Activated naive CD8-positive, alpha-beta T cell treated with anti-CD3 and anti-CD28 coated beads, Interleukin-2, amount 10 ng/mL, durations not matched to agents 7 days and 5 days (primary cell): ENCODE data around the gene CIDEB. TPM values are rescaled to one million over a fixed set of nuclear protein-coding genes. Genes with fewer than 3 reads are reported as not detected.
"Not testable (repeated sequence)": the region's sequence is repeated elsewhere in the genome, so short reads cannot be mapped to it uniquely, and the experiment has no call there.

Source experiments
- ATAC-seq: fragments of 150-1000 bp; cut with Tn5 transposase; one replicate; pipeline ENCODE4 v1.10.0; 2021; ENCODE audit warnings: low read depth, moderate library complexity
- POLR2A ChIA-PET: fragments of 350-600 bp; sonication (Branson Sonifier 250); formaldehyde crosslinking; loops from one replicate; lab custom pipeline; 2021; ENCODE audit warnings: antibody characterized with exemption; lab: Charles Lee
- DNase-seq: peaks from one replicate; pipeline ENCODE4 v3.0.0; 2021
- H3K27ac Mint-ChIP-seq: one replicate; pipeline ENCODE4 v1.8.0; 2022; ENCODE audit warnings: mild to moderate bottlenecking, mixed read lengths
- H3K27me3 Mint-ChIP-seq: one replicate; pipeline ENCODE4 v1.8.0; 2022; ENCODE audit warnings: mild to moderate bottlenecking, moderate library complexity, mixed read lengths
- H3K36me3 Mint-ChIP-seq: one replicate; pipeline ENCODE4 v1.8.0; 2021; ENCODE audit warnings: mild to moderate bottlenecking, mixed read lengths
- H3K4me1 Mint-ChIP-seq: one replicate; pipeline ENCODE4 v1.8.0; 2021; ENCODE audit warnings: mixed read lengths
- H3K4me3 Mint-ChIP-seq: one replicate; pipeline ENCODE4 v1.8.0; 2022; ENCODE audit warnings: mild to moderate bottlenecking, moderate library complexity, mixed read lengths
- H3K9me3 Mint-ChIP-seq: one replicate; pipeline ENCODE4 v1.8.0; 2021; ENCODE audit warnings: mixed read lengths
- total RNA-seq, 2 experiments: library from RNA; stranded (reverse); gene quantifications; one replicate each; pipeline ENCODE4 v1.2.3, GENCODE V29; 2021

Gene CIDEB
- total RNA-seq, 2 experiments from 2014 or later, result 33.7 to 34.8 TPM

DNA sequence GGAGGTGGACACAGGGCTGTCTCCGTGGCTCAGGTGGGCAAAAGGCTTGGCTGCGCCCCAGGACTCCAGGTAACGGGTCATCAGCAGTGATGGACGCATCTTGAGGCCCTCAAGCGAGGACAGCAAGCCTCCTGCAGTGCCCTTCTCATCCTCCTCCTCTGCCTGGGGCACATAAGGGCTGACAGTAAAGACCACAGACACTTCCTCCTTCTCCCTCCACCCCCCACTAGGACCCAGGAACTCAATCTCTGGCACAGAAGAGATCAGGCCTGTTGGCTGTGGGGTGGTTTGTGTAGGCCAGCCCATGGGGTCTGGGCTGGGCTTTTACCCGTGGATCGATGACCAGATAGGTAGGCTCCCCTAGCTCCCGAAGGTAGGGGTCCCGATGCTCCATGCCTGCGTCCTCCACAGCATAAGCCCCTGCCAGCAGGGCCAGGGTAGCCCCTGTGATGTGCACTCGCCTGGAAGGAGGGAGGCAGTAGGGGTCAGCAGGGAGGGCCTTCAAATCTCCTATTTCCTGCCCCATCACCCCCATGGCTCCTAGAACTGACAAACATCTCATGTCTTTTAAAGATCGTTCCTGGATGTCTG lies 21.4 kb upstream of the CIDEB start:
- H3K36me3 Mint-ChIP-seq, result no peaks in the 10 kb centered on the region
- H3K4me3 Mint-ChIP-seq, result no peak overlapping the region
- H3K27ac Mint-ChIP-seq, result peak overlapping the region; percentile 50
- POLR2A ChIA-PET, result interaction anchor here (0.8 to 6.8 kb wide), 5 partner anchors 16 to 140 kb away, joined by 3 to 135 read pairs (median 4); partner anchors contain the start of genes CBLN3, IPO4, KHNYN and LTB4R
- no peaks in the 10 kb centered on the region for H3K9me3 Mint-ChIP-seq
- H3K4me1 Mint-ChIP-seq, result peaks cover 49% of the 10 kb centered on the region
- ATAC-seq, result peak; percentile 19
- peak; percentile 40 for DNase-seq
- peaks cover 22% of the 10 kb centered on the region for H3K27me3 Mint-ChIP-seq

DNA sequence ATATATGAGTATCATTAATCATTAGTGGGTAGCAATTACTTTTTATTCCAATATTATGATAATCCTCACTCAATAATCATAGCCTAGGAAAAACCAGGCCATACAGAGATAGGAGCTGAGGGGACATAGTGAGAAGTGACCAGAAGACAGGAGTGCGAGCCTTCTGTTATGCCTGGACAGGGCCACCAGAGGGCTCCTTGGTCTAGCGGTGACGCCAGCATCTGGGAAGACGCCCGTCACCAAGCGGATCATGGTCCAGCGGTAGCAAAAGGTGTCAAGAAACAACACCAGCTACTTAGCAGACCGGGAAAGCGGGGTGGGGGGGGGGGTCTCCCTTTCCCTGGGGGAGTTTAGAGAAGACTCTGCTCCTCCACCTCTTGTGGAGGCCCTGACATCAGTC lies 20.1 kb upstream of the CIDEB start:
- Mint-ChIP-seq H3K27me3 (peaks cover 11% of the 10 kb centered on the region), H3K4me1 (peaks cover 44% of the 10 kb centered on the region)
- H3K9me3 Mint-ChIP-seq, H3K4me3 Mint-ChIP-seq, ATAC-seq, H3K27ac Mint-ChIP-seq, H3K36me3 Mint-ChIP-seq: not testable (repeated sequence)
- POLR2A ChIA-PET, result interaction anchor here (1.0 to 1.5 kb wide), 2 partner anchors 85 to 102 kb away, joined by 5 to 10 read pairs; partner anchors contain the start of genes KHNYN and TINF2
- peak; percentile 39 for DNase-seq

DNA sequence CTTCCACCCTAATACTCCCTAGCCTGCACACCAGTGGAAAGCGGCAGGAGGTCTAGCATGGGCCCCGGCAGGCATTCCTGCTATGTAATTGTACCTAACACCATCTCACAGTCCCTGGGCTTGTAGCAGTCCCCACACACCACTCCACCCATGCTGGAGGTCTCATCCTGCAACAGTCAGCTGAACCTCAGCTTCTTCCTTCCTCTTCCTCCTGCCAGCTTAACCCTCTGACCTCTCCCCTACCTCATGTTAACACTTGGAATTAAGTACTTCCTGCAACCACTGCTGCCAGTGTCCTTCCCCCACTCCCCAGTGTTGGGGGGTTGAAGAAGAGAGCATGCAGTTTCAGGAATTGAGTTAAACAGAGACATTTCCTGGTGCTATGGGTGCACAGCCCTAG lies 19.5 kb upstream of the CIDEB start:
- peaks cover 41% of the 10 kb centered on the region for H3K4me1 Mint-ChIP-seq
- peak overlapping the region; percentile 65 for H3K4me3 Mint-ChIP-seq
- ATAC-seq, result no peak
- H3K27me3 Mint-ChIP-seq, result peaks cover 9% of the 10 kb centered on the region
- H3K9me3 Mint-ChIP-seq, result no peaks in the 10 kb centered on the region
- peak overlapping the region; percentile 86 for H3K27ac Mint-ChIP-seq
- peak; percentile 32 for DNase-seq
- H3K36me3 Mint-ChIP-seq, result no peaks in the 10 kb centered on the region
- POLR2A ChIA-PET, result interaction anchor here (0.6 to 1.5 kb wide), 5 partner anchors 12 to 685 kb away, joined by 3 to 10 read pairs (median 5); partner anchors contain the start of genes KHNYN, RIPK3 and TINF2

DNA sequence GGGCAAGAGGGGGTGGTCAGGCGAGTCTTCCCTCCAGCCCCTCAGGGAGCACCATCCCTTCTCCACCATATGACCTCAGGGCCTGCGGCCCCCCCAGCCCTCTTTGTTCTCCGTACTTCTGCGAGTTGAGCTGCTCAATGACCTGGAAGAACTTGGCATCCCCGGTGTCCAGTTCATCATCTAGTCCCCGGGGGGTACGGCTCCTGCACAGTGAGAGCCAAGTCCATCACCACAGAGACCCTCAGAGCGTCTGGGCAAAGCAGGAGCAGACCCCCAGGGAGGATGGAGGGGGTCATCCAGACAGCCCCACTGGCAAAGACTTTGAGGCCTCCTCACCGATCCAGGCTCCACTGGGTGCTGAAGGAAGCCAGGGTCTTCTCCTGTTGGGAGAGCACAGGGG lies 18.2 kb upstream of the CIDEB start:
- H3K27ac Mint-ChIP-seq, result no peak overlapping the region
- H3K4me1 Mint-ChIP-seq, result peaks cover 32% of the 10 kb centered on the region
- POLR2A ChIA-PET, result interaction anchor here (1.3 to 1.4 kb wide), 2 partner anchors 84 to 104 kb away, joined by 3 read pairs; partner anchors contain the start of genes CBLN3 and KHNYN

DNA sequence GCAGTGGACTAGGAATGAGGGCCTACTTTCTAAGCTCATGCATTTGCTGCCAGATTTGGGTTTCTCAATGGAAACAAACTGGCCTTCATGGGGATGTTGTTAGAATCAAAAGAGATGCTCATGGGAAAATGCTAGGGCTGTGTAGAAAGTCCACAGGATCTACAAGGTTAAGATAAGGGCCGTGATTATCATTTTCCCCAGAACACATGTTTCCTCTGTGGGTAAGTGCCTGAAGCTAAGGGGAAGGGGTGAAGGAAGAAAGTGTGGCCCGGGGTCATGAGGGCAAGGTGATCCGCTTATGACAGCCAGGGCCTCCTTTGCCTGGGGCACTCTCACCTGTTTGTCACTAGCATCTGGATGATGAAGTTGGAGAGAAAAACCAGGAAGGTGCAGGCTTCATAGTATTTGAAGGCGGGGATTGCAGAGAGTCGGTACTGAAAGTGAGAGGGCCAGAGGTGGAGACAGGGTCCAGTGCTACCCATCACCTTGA lies 17.3 kb upstream of the CIDEB start:
- POLR2A ChIA-PET, result interaction anchor here (1.2 to 1.4 kb wide), 3 partner anchors 83 to 112 kb away, joined by 3 read pairs; partner anchors contain the start of genes CBLN3 and KHNYN
- ATAC-seq (no peak), DNase-seq (no peak)
- peaks cover 29% of the 10 kb centered on the region for H3K4me1 Mint-ChIP-seq
- H3K27ac Mint-ChIP-seq, result no peak overlapping the region
- H3K27me3 Mint-ChIP-seq, result peaks cover 6% of the 10 kb centered on the region
- H3K9me3 Mint-ChIP-seq, result no peaks in the 10 kb centered on the region
- no peak overlapping the region for H3K4me3 Mint-ChIP-seq
- H3K36me3 Mint-ChIP-seq, result no peaks in the 10 kb centered on the region

More for the DNA sequence above, 18.2 kb upstream of the CIDEB start:
- H3K9me3 Mint-ChIP-seq, result no peaks in the 10 kb centered on the region
- no peak overlapping the region for H3K4me3 Mint-ChIP-seq
- H3K27me3 Mint-ChIP-seq, result peaks cover 5% of the 10 kb centered on the region
- DNase-seq, result no peak
- no peaks in the 10 kb centered on the region for H3K36me3 Mint-ChIP-seq
- no peak for ATAC-seq

DNA sequence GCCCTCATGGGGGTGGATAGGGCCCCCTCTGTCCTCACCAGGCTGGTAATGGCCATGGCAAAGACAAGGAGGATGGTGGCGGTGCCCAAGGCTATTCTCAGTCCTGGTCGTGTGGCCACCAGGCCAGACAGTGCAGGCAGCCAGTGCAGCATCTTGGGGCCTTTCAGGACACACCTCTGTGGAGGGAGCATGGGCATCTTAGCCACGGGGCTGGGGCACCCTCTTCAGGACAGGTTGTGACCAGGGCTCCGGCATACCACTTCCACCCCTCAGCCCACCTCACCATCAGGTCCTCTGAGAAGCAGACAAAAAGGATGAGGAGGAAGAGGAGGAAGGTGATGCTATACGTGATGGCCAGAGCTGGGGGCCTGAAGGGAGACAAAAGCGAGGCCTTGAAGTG lies 16.2 kb upstream of the CIDEB start:
- H3K9me3 Mint-ChIP-seq, result no peaks in the 10 kb centered on the region
- no peak for DNase-seq
- no peak for ATAC-seq
- H3K36me3 Mint-ChIP-seq, result no peaks in the 10 kb centered on the region
- H3K4me1 Mint-ChIP-seq, result peaks cover 19% of the 10 kb centered on the region
- no peak overlapping the region for H3K27ac Mint-ChIP-seq
- H3K4me3 Mint-ChIP-seq, result no peak overlapping the region
- peaks cover 13% of the 10 kb centered on the region for H3K27me3 Mint-ChIP-seq
- POLR2A ChIA-PET, result no interaction called here

DNA sequence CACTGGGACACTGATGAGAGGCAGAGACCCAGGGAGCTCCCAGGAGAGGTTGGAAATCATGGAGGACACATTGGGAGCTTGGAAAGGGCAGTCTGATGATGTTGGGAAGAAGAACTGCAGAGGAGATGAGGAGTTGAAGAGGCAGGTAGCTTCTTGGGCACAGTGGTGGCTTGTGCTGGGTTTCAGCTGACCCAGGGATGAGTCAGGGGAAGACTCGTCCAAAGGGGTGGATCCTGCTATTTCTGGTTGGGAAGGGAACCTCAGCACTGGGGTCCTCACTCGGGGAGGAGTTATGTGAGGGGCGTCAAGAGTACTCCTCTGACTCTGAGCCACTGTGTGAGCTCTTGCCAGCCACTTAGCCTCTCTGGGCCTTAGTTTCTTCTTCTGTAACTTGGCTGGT lies 15.6 kb upstream of the CIDEB start:
- Mint-ChIP-seq H3K4me3 (no peak overlapping the region), H3K36me3 (no peaks in the 10 kb centered on the region), H3K27ac (peak overlapping the region; percentile 22), H3K4me1 (peaks cover 14% of the 10 kb centered on the region), H3K27me3 (peaks cover 13% of the 10 kb centered on the region), H3K9me3 (no peaks in the 10 kb centered on the region)
- ATAC-seq (no peak), DNase-seq (no peak)
- POLR2A ChIA-PET, result interaction anchor here (1.6 kb wide), 1 partner anchor 77 kb away, joined by 4 read pairs; no protein-coding TSS in a partner anchor

DNA sequence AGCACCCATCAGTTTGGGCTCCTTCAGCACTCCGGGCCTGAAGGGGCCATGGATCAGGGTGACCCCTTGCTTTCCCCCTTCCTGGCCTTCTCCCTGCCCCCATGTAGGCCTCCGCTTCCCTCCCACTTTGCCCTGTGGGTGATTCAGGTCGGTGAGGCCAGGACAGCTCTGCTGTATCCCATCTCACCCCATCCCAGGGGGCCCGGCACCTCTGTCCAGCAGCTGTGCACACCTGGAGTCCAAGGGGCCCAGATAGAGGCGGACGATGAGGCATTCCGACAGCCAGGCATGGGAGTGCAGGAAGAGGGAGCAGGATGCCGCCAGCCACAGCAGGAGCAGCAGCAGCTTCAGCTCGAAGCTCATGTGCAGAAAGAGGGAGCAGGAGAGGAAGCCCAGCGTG lies 14.9 kb upstream of the CIDEB start:
- Mint-ChIP-seq H3K36me3 (no peaks in the 10 kb centered on the region), H3K27ac (no peak overlapping the region), H3K4me1 (peaks cover 14% of the 10 kb centered on the region), H3K9me3 (no peaks in the 10 kb centered on the region), H3K27me3 (peaks cover 13% of the 10 kb centered on the region), H3K4me3 (no peak overlapping the region)
- POLR2A ChIA-PET, result interaction anchor here (0.6 to 1.6 kb wide), 2 partner anchors 76 to 151 kb away, joined by 4 read pairs; no protein-coding TSS in a partner anchor
- DNase-seq (no peak), ATAC-seq (no peak)

DNA sequence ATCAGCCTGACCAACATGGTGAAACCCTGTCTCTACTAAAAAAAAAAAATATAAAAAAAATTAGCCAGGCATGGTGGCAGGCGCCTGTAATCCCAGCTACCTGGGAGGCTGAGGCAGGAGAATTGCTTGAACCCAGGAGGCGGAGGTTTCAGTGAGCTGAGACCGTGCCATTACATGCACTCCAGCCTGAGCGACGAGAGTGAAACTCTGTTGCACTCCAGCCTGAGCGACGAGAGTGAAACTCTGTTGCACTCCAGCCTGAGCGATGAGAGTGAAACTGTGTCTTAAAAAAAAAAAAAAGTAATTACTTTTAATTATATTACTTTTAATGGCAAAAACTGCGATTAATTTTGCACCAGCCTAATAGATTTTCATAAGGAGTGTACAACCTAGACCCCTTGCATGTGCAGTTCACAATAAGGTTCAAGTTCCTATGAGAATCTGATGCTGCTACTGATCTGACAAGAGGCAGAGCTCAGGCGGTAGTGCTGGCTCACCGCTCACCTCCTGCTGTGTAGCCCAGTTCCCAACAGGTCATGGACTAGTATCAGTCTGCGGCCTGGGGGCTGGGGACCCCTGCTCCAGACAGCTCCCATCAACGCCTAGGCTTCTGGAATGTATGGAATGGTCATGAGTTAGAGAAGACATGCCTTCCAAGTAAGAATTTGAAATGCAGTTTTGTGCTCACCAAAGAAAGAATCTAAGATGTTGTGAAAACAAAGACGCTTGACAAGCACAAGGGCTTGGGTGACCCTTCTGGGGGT lies 13.6 kb upstream of the CIDEB start:
- no peak for ATAC-seq
- Mint-ChIP-seq H3K4me1 (peaks cover 11% of the 10 kb centered on the region), H3K9me3 (no peaks in the 10 kb centered on the region), H3K27me3 (peaks cover 13% of the 10 kb centered on the region), H3K27ac (no peak overlapping the region), H3K36me3 (peaks cover 4% of the 10 kb centered on the region), H3K4me3 (no peak overlapping the region)
- POLR2A ChIA-PET, result interaction anchor here (1.6 kb wide), 1 partner anchor 75 kb away, joined by 4 read pairs; no protein-coding TSS in a partner anchor
- no peak for DNase-seq

DNA sequence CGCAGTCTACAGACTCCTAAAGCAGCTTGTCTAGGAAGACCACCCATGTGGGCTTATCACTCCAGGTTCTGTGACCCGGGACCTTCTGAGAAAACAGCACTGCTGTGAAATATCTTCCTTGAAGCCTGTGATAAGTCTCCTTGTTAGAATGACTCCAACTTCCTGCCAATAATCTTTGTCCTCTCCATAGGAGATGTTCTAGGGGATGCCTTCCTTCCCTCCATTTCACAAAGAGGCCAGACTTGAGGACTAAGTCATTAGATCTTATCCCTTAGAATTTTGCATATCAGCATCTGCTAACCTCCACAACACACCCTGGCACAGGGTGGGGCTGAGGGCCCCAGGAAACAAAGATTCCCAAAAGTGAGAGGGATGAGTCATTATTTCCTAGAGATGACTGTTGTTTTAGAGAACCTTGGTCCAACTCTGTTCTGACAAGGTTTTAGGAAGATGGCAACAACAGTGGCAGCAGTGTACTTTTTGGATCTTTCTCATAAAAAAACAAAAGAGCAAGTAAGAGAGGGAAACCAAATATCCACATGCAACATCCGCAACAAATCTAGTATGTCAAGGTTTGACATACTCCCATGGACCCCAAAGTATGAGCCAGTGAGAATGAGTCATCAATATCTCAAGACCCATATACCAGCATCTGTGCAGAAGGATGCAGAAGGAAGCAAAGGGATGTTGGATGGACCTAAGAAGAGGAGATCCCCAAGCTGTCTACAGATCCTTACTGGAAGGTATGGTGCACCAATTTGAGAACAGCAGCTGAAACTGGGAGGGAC lies 9.6 kb upstream of the CIDEB start:
- no peak for ATAC-seq
- Mint-ChIP-seq H3K4me3 (no peak overlapping the region), H3K9me3 (no peaks in the 10 kb centered on the region), H3K27ac (no peak overlapping the region), H3K27me3 (peaks cover 12% of the 10 kb centered on the region), H3K4me1 (peaks cover 38% of the 10 kb centered on the region), H3K36me3 (peaks cover 16% of the 10 kb centered on the region)
- DNase-seq, result no peak
- POLR2A ChIA-PET, result interaction anchor here (0.5 kb wide), 1 partner anchor 44 kb away, joined by 3 read pairs; no protein-coding TSS in a partner anchor

DNA sequence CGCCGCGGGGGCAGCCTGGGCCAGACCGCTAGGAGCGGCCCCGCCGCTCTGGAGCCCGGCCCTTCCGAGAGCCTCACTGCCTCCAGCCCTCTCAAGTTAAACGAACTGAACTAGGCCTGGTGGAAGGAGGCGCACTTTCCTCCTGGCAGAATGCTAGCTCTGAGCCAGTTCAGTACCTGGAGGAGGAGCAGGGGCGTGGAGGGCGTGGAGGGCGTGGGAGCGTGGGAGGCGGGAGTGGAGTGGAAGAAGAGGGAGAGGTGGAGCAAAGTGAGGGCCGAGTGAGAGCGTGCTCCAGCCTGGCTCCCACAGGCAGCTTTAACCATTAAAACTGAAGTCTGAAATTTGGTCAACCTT lies 8.8 kb upstream of the CIDEB start:
- POLR2A ChIA-PET, result no interaction called here
- ATAC-seq (no peak), DNase-seq (no peak)
- Mint-ChIP-seq H3K9me3 (no peaks in the 10 kb centered on the region), H3K36me3 (peaks cover 19% of the 10 kb centered on the region), H3K4me3 (no peak overlapping the region), H3K27ac (no peak overlapping the region), H3K4me1 (peaks cover 46% of the 10 kb centered on the region), H3K27me3 (peaks cover 12% of the 10 kb centered on the region)

DNA sequence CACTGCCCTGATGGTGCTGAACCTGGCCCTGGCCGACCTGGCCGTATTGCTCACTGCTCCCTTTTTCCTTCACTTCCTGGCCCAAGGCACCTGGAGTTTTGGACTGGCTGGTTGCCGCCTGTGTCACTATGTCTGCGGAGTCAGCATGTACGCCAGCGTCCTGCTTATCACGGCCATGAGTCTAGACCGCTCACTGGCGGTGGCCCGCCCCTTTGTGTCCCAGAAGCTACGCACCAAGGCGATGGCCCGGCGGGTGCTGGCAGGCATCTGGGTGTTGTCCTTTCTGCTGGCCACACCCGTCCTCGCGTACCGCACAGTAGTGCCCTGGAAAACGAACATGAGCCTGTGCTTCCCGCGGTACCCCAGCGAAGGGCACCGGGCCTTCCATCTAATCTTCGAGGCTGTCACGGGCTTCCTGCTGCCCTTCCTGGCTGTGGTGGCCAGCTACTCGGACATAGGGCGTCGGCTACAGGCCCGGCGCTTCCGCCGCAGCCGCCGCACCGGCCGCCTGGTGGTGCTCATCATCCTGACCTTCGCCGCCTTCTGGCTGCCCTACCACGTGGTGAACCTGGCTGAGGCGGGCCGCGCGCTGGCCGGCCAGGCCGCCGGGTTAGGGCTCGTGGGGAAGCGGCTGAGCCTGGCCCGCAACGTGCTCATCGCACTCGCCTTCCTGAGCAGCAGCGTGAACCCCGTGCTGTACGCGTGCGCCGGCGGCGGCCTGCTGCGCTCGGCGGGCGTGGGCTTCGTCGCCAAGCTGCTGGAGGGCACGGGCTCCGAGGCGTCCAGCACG lies 8.2 kb upstream of the CIDEB start:
- POLR2A ChIA-PET, result no interaction called here
- Mint-ChIP-seq H3K9me3 (no peaks in the 10 kb centered on the region), H3K27ac (peak overlapping the region; percentile 17), H3K4me1 (peaks cover 46% of the 10 kb centered on the region), H3K36me3 (peaks cover 19% of the 10 kb centered on the region), H3K4me3 (no peak overlapping the region), H3K27me3 (peaks cover 12% of the 10 kb centered on the region)
- DNase-seq (no peak), ATAC-seq (no peak)
